ENCODE data around the gene GSAP.
"Not testable (repeated sequence)": the region's sequence is repeated elsewhere in the genome, so short reads cannot be mapped to it uniquely, and the experiment has no call there.

GSAP gene

GRCh38 chr7:77415823-77416620 lies at the start of gene GSAP:
Gene GSAP (minus strand): TSS chr7:77416349. CDS start chr7:77416321, 28 bp downstream.
- no peak for DNase-seq

- no peak for DNase-seq
These were observed 49.1 kb upstream of the GSAP start for GRCh38 chr7:77465256-77465655.

GRCh38 chr7:77464589-77464988 lies 48.4 kb upstream of the GSAP start:
- DNase-seq = no peak

GRCh38 chr7:77463632-77464031 lies 47.5 kb upstream of the GSAP start:
- not testable (repeated sequence) for DNase-seq

GRCh38 chr7:77461842-77462241 lies 45.7 kb upstream of the GSAP start:
- no peak for DNase-seq

GRCh38 chr7:77461246-77461645 lies 45.1 kb upstream of the GSAP start:
- DNase-seq = no peak

GRCh38 chr7:77460057-77460486 lies 43.9 kb upstream of the GSAP start:
- no peak for DNase-seq

- DNase-seq = no peak
These were observed 43.2 kb upstream of the GSAP start for GRCh38 chr7:77459311-77459726.

GRCh38 chr7:77458786-77459185 lies 42.6 kb upstream of the GSAP start:
- DNase-seq = no peak

- DNase-seq = peak; percentile 32
These were observed 41.6 kb upstream of the GSAP start for GRCh38 chr7:77457779-77458178.

- DNase-seq = no peak
These were observed 40.5 kb upstream of the GSAP start for GRCh38 chr7:77456696-77457095.

- no peak for DNase-seq
These were observed 39.2 kb upstream of the GSAP start for GRCh38 chr7:77455321-77455720.

GRCh38 chr7:77454802-77455201 lies 38.7 kb upstream of the GSAP start:
- DNase-seq = no peak

GRCh38 chr7:77453531-77453930 lies 37.4 kb upstream of the GSAP start:
- no peak for DNase-seq

GRCh38 chr7:77451950-77452349 lies 35.8 kb upstream of the GSAP start:
- DNase-seq = not testable (repeated sequence)

GRCh38 chr7:77450613-77451012 lies 34.5 kb upstream of the GSAP start:
- DNase-seq = no peak

- no peak for DNase-seq
These were observed 33.9 kb upstream of the GSAP start for GRCh38 chr7:77450054-77450453.

GRCh38 chr7:77447616-77448015 lies 31.5 kb upstream of the GSAP start:
- DNase-seq = no peak

- no peak for DNase-seq
These were observed 28.0 kb upstream of the GSAP start for GRCh38 chr7:77444123-77444522.

- no peak for DNase-seq
These were observed 26.9 kb upstream of the GSAP start for GRCh38 chr7:77443042-77443441.

- no peak for DNase-seq
These were observed 26.5 kb upstream of the GSAP start for GRCh38 chr7:77442636-77443035.

- DNase-seq = no peak
These were observed 24.9 kb upstream of the GSAP start for GRCh38 chr7:77441046-77441445.

GRCh38 chr7:77439572-77439971 lies 23.4 kb upstream of the GSAP start:
- no peak for DNase-seq

- no peak for DNase-seq
These were observed 22.0 kb upstream of the GSAP start for GRCh38 chr7:77438131-77438530.

All from NCI-H2171 treated with DMSO at 0.1 percent for 48 hours (cell line).